ENCODE measurements around the gene TARP.
"Not testable (repeated sequence)": the region's sequence is repeated elsewhere in the genome, so short reads cannot be mapped to it uniquely, and the experiment has no call there.

TARP gene

DNA sequence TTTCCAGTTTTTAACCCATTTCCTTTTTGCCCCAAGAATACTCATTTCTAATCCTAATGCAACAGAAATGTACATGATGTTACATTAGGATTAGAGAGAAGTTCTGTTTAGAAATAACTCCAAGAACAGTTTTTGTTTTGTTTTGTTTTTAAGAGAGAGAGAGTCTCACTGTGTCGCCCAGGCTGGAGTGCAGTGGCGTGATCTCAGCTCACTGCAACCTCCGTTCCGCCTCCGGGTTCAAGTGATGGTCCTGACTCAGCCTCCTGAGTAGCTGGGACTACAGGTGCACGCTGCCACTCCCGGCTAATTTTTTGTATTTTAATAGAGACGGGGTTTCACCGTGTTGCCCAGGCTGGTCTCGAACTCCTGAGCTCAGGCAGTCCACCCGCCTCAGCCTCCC, 38.7 kb downstream of the TARP start:
- H3K4me1 Mint-ChIP-seq: peaks cover 14% of the 10 kb centered on the region

DNA sequence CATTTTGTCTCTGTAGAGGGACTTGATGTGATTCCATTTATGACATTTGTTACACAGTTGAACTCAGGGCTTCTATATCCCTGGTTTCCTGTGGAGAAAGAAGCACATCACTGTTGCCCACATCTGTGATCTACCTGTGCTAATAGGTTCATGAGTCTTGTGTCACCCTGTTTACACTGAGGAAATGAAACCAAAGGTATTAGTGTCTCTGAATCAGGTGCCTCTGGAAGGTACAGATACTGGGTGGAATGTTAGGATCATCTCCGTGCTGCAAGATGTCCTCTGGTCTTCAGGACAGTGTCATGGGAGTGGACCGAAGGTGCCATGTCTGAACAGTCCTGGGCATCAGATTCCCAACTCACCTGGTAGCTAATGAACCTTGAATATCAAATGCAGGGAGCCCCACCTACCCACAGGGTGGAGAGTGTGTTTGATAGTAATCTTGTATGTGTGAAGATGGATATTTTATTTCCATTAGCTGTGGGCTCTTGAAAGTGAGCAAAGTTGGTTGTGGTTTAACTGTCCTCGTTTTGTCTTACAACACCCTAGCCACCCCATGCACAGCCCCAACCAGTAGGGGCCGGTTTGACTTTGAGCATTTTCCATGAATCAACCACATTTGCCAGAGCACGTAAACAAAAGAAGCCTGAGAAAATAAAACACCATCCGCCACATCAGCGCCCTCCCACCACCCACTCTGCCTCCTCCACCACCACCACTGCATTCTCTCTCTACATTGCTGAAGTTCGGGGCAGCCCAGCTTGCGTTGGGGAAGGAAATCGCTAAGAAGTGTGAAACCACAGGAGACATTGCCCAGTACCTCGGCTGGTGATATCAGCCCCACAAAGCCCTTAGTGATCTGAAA, 40.7 kb downstream of the TARP start:
- H3K9me3 Mint-ChIP-seq: no peaks in the 10 kb centered on the region
- no peaks in the 10 kb centered on the region for H3K27me3 Mint-ChIP-seq
- H3K27ac Mint-ChIP-seq: peak overlapping the region; percentile 51
- DNase-seq (ENCODE audit: low spot score in 2 of 2) (no peak), ATAC-seq (ENCODE audit: low read depth) (peak; percentile 72)
- no peak overlapping the region for H3K4me3 Mint-ChIP-seq
- H3K4me1 Mint-ChIP-seq: peaks cover 14% of the 10 kb centered on the region
- peaks cover 14% of the 10 kb centered on the region for H3K36me3 Mint-ChIP-seq

More for the DNA sequence above, 38.7 kb downstream of the TARP start:
- DNase-seq (ENCODE audit: low spot score in 2 of 2); H3K4me3 Mint-ChIP-seq; H3K9me3 Mint-ChIP-seq; H3K36me3 Mint-ChIP-seq; ATAC-seq (ENCODE audit: low read depth); H3K27me3 Mint-ChIP-seq; H3K27ac Mint-ChIP-seq: not testable (repeated sequence)

- Mint-ChIP-seq H3K4me1 (peaks cover 14% of the 10 kb centered on the region), H3K36me3 (peaks cover 22% of the 10 kb centered on the region), H3K9me3 (no peaks in the 10 kb centered on the region), H3K4me3 (no peak overlapping the region), H3K27me3 (no peaks in the 10 kb centered on the region), H3K27ac (no peak overlapping the region)
- DNase-seq (ENCODE audit: low spot score in 2 of 2) (no peak), ATAC-seq (ENCODE audit: low read depth) (no peak)
Measured at GRCh38 chr7:38229884-38230642, 43.4 kb downstream of the TARP start.

- DNase-seq (ENCODE audit: low spot score in 2 of 2): no peak
- no peak overlapping the region for H3K4me3 Mint-ChIP-seq
- no peaks in the 10 kb centered on the region for H3K27me3 Mint-ChIP-seq
- no peak for ATAC-seq (ENCODE audit: low read depth)
- no peaks in the 10 kb centered on the region for H3K9me3 Mint-ChIP-seq
- H3K27ac Mint-ChIP-seq: no peak overlapping the region
- H3K4me1 Mint-ChIP-seq: peaks cover 14% of the 10 kb centered on the region
- peaks cover 24% of the 10 kb centered on the region for H3K36me3 Mint-ChIP-seq
Measured at GRCh38 chr7:38229386-38229785, 44.0 kb downstream of the TARP start.

DNA sequence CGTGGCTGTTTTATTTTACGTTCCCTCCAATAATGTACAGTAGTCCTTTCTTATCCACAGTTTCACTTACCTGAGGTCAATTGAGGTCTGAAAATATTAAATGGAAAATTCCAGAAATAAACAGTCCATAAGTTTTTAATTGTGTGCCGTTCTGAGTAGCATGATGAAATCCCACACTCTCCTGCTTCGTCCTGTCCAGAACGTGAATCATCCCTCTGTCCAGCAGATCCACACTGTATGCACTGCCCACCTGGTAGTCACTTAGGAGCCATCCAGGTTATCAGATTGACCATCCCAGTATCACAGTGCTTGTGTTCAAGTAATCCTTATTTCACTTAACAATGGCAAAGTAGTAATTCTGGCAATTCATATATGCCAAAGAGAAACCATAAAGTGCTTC, 49.0 kb downstream of the TARP start:
- no peaks in the 10 kb centered on the region for H3K27me3 Mint-ChIP-seq
- H3K4me3 Mint-ChIP-seq: no peak overlapping the region
- no peak overlapping the region for H3K27ac Mint-ChIP-seq
- H3K9me3 Mint-ChIP-seq: no peaks in the 10 kb centered on the region
- ATAC-seq (ENCODE audit: low read depth) (no peak), DNase-seq (ENCODE audit: low spot score in 2 of 2) (no peak)
- peaks cover 2% of the 10 kb centered on the region for H3K4me1 Mint-ChIP-seq
- peaks cover 29% of the 10 kb centered on the region for H3K36me3 Mint-ChIP-seq

- DNase-seq (ENCODE audit: low spot score in 2 of 2) (no peak), ATAC-seq (ENCODE audit: low read depth) (no peak)
- Mint-ChIP-seq H3K27me3 (no peaks in the 10 kb centered on the region), H3K9me3 (no peaks in the 10 kb centered on the region), H3K4me1 (peaks cover 2% of the 10 kb centered on the region), H3K36me3 (peaks cover 27% of the 10 kb centered on the region), H3K27ac (no peak overlapping the region), H3K4me3 (no peak overlapping the region)
Measured at GRCh38 chr7:38223306-38223705, 50.1 kb downstream of the TARP start.

- peak; percentile 29 to 49 for DNase-seq (ENCODE audit: low spot score in 2 of 2)
- no peak overlapping the region for H3K4me3 Mint-ChIP-seq
Measured at GRCh38 chr7:38222481-38223096, 50.8 kb downstream of the TARP start.

DNA sequence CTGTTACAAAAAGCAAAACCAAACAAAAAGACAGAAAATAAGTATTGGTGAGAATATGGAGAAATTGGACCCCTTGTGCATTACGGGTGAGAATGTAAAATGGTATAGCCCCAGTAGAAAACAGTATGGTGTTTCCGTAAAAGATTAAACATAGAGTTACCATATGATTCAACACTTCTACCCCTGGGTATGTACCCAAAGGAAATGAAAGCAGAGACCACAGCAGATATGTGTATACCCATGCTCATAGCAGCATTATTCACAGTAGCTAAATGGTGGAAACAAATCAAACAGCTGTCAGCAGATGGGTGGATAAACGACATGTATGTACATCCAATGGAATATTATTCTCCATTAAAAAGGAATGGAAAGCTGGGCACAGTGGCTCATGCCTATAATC, 53.0 kb downstream of the TARP start:
- DNase-seq (ENCODE audit: low spot score in 2 of 2) (no peak), ATAC-seq (ENCODE audit: low read depth) (no peak)
- Mint-ChIP-seq H3K27me3 (no peaks in the 10 kb centered on the region), H3K4me3 (no peak overlapping the region), H3K4me1 (peaks cover 6% of the 10 kb centered on the region), H3K27ac (no peak overlapping the region), H3K36me3 (peaks cover 23% of the 10 kb centered on the region), H3K9me3 (no peaks in the 10 kb centered on the region)

More at GRCh38 chr7:38222481-38223096, 50.8 kb downstream of the TARP start:
- H3K9me3 Mint-ChIP-seq: no peaks in the 10 kb centered on the region
- peak; percentile 65 for ATAC-seq (ENCODE audit: low read depth)
- peaks cover 26% of the 10 kb centered on the region for H3K36me3 Mint-ChIP-seq
- H3K4me1 Mint-ChIP-seq: peaks cover 2% of the 10 kb centered on the region
- H3K27me3 Mint-ChIP-seq: no peaks in the 10 kb centered on the region
- H3K27ac Mint-ChIP-seq: peak overlapping the region; percentile 4

GRCh38 chr7:38217672-38218071, 55.8 kb downstream of the TARP start:
- H3K4me1 Mint-ChIP-seq: peaks cover 6% of the 10 kb centered on the region
- no peak for DNase-seq (ENCODE audit: low spot score in 2 of 2)
- H3K27ac Mint-ChIP-seq: no peak overlapping the region
- H3K4me3 Mint-ChIP-seq: no peak overlapping the region
- no peaks in the 10 kb centered on the region for H3K9me3 Mint-ChIP-seq
- no peak for ATAC-seq (ENCODE audit: low read depth)
- H3K27me3 Mint-ChIP-seq: no peaks in the 10 kb centered on the region
- peaks cover 19% of the 10 kb centered on the region for H3K36me3 Mint-ChIP-seq

- Mint-ChIP-seq H3K4me3 (peak overlapping the region; percentile 28), H3K27ac (peak overlapping the region; percentile 36), H3K36me3 (peaks cover 23% of the 10 kb centered on the region)
Measured at GRCh38 chr7:38215735-38216670, 57.4 kb downstream of the TARP start.

GRCh38 chr7:38215115-38215514, 58.3 kb downstream of the TARP start:
- peaks cover 21% of the 10 kb centered on the region for H3K36me3 Mint-ChIP-seq
- no peaks in the 10 kb centered on the region for H3K27me3 Mint-ChIP-seq
- H3K9me3 Mint-ChIP-seq: no peaks in the 10 kb centered on the region
- no peak overlapping the region for H3K4me3 Mint-ChIP-seq
- peaks cover 7% of the 10 kb centered on the region for H3K4me1 Mint-ChIP-seq
- peak overlapping the region; percentile 36 for H3K27ac Mint-ChIP-seq
- DNase-seq (ENCODE audit: low spot score in 2 of 2): no peak
- no peak for ATAC-seq (ENCODE audit: low read depth)

More at GRCh38 chr7:38215735-38216670, 57.4 kb downstream of the TARP start:
- peak; percentile 62 to 63 for DNase-seq (ENCODE audit: low spot score in 2 of 2)
- peak; percentile 94 for ATAC-seq (ENCODE audit: low read depth)
- H3K27me3 Mint-ChIP-seq: no peaks in the 10 kb centered on the region
- H3K9me3 Mint-ChIP-seq: no peaks in the 10 kb centered on the region
- H3K4me1 Mint-ChIP-seq: peaks cover 7% of the 10 kb centered on the region

DNA sequence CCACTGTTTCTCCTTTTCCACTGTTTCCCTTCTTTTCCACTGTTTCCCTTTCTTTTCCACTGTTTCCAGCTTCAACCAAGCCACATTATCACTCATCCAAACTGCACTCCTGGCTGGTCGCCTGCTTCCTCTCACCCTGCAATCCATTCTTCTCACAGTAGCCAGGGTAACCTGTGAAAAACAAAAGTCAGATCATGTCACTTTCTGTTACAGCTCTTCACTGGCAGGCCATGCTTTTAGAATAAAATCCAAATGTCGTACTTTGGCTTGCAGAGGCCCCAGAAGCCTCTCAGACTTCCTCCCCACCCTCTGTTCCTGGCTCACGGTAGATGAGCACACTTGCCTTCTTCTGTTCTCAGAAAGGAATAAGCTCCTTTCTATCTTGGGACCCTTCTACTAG, 61.5 kb downstream of the TARP start:
- no peak for ATAC-seq (ENCODE audit: low read depth)
- peaks cover 7% of the 10 kb centered on the region for H3K4me1 Mint-ChIP-seq
- H3K27me3 Mint-ChIP-seq: no peaks in the 10 kb centered on the region
- H3K27ac Mint-ChIP-seq: no peak overlapping the region
- DNase-seq (ENCODE audit: low spot score in 2 of 2): no peak
- peaks cover 18% of the 10 kb centered on the region for H3K36me3 Mint-ChIP-seq
- H3K4me3 Mint-ChIP-seq: no peak overlapping the region
- no peaks in the 10 kb centered on the region for H3K9me3 Mint-ChIP-seq

DNA sequence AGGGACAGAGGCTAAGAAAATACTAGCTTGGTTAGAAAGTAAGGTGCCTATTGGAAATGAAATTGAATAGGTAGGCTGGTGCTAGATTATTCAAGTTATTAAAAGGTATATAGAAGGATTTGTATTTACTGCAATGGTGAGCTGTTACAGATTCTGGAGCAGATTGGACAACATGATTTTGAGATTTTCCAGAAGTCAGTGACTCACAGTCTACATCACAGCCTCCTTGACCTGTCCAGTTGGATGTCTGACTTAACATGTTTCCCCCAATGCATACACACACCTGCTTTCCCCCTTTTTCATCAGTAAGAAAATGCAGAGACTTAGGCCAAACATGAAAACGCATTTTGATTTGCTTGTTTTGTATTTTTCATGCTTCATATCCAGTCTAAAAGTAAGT, 62.0 kb downstream of the TARP start:
- ATAC-seq (ENCODE audit: low read depth) (no peak), DNase-seq (ENCODE audit: low spot score in 2 of 2) (no peak)
- no peaks in the 10 kb centered on the region for H3K27me3 Mint-ChIP-seq
- H3K27ac Mint-ChIP-seq: peak overlapping the region; percentile 12
- H3K9me3 Mint-ChIP-seq: no peaks in the 10 kb centered on the region
- peaks cover 18% of the 10 kb centered on the region for H3K36me3 Mint-ChIP-seq
- H3K4me3 Mint-ChIP-seq: no peak overlapping the region
- peaks cover 8% of the 10 kb centered on the region for H3K4me1 Mint-ChIP-seq
